Osteoblast (primary cell): ENCODE measurements around the gene PRSS50. TPM values are rescaled to one million over a fixed set of nuclear protein-coding genes. Genes with fewer than 3 reads are reported as not detected.

Experiments used
- DNase-seq: peaks from one replicate; pipeline ENCODE4 v3.0.0; 2011; ENCODE audit warnings: low spot score, mixed read lengths; ENCODE audit not compliant: insufficient read length; ENCODE audit errors: missing footprints
- H2AFZ ChIP-seq: 2 replicates; pipeline ENCODE4 v1.6.0; 2011; ENCODE audit warnings: mild to moderate bottlenecking, low read length
- H3K27ac ChIP-seq: 2 replicates; pipeline ENCODE4 v1.5.1; 2011; ENCODE audit warnings: mild to moderate bottlenecking, low read depth, low read length, moderate library complexity
- H3K27me3 ChIP-seq: 2 replicates; pipeline ENCODE4 v1.6.0; 2012; ENCODE audit warnings: mild to moderate bottlenecking, control low read depth, inconsistent platforms, low read length, moderate library complexity; ENCODE audit not compliant: insufficient read depth
- H3K36me3 ChIP-seq: 2 replicates; pipeline ENCODE4 v1.5.1; 2011; ENCODE audit warnings: mild to moderate bottlenecking, low read length, control low read depth, moderate library complexity; ENCODE audit not compliant: insufficient read depth
- H3K4me1 ChIP-seq: 2 replicates; pipeline ENCODE4 v1.5.1; 2011; ENCODE audit warnings: mild to moderate bottlenecking, low read length, control low read depth, moderate library complexity; ENCODE audit not compliant: insufficient read depth
- H3K4me2 ChIP-seq: 2 replicates; pipeline ENCODE4 v1.6.0; 2011; ENCODE audit warnings: mild to moderate bottlenecking, low read length; ENCODE audit not compliant: insufficient read depth
- H3K4me3 ChIP-seq: fragments of 200-600 bp; sonication (generic); 3 replicates; pipeline ENCODE4 v1.5.1; 2012; ENCODE audit warnings: mild to moderate bottlenecking, low read length, inconsistent platforms; ENCODE audit not compliant: insufficient read depth
- H3K79me2 ChIP-seq: 2 replicates; pipeline ENCODE4 v1.6.0; 2012; ENCODE audit warnings: mild to moderate bottlenecking, low read length, control low read depth, inconsistent platforms; ENCODE audit not compliant: insufficient read depth
- H3K9me3 ChIP-seq: 2 replicates; pipeline ENCODE4 v1.5.1; 2011; ENCODE audit warnings: low read depth, low read length, control low read depth
- H4K20me1 ChIP-seq: 2 replicates; pipeline ENCODE4 v1.6.0; 2012; ENCODE audit warnings: mild to moderate bottlenecking, low read length, control low read depth; ENCODE audit not compliant: insufficient read depth
- CTCF ChIP-seq: IDR thresholded peaks from 2 replicates; pipeline ENCODE4 v1.5.1; 2011; ENCODE audit warnings: mild to moderate bottlenecking, low read depth, low read length, moderate library complexity; ENCODE audit errors: extremely low read depth
- total RNA-seq: library from RNA; depleted of rRNA; stranded (reverse); fragments of >200 nt; gene quantifications from 2 replicates; pipeline ENCODE4 v1.2.3, GENCODE V29; 2012

PRSS50 gene
- total RNA-seq, 1 donor = not detected

- H3K4me1 ChIP-seq = peaks cover 7% of the 10 kb centered on the region
- no peak for TF ChIP-seq CTCF
- no peak overlapping the region for H3K4me2 ChIP-seq
- H3K36me3 ChIP-seq = no peaks in the 10 kb centered on the region
- no peaks in the 10 kb centered on the region for H4K20me1 ChIP-seq
- no peak overlapping the region for H3K27ac ChIP-seq
- no peaks in the 10 kb centered on the region for H3K79me2 ChIP-seq
- no peak for DNase-seq
- no peaks in the 10 kb centered on the region for H3K9me3 ChIP-seq
- H3K4me3 ChIP-seq = no peak overlapping the region
- H3K27me3 ChIP-seq = peaks cover 7% of the 10 kb centered on the region
- no peak overlapping the region for H2AFZ ChIP-seq
Observed at GRCh38 chr3:46694520-46694919, 23.1 kb downstream of the PRSS50 start.

GRCh38 chr3:46693892-46694226 is 23.8 kb downstream of the PRSS50 start:
- peak; percentile 95 for DNase-seq
- Histone ChIP-seq H3K4me3 (peak overlapping the region; percentile 74), H3K4me2 (peak overlapping the region; percentile 67), H2AFZ (peak overlapping the region; percentile 59), H3K36me3 (no peaks in the 10 kb centered on the region), H3K27ac (no peak overlapping the region), H3K9me3 (no peaks in the 10 kb centered on the region), H3K4me1 (peaks cover 7% of the 10 kb centered on the region), H3K79me2 (no peaks in the 10 kb centered on the region), H3K27me3 (peaks cover 7% of the 10 kb centered on the region), H4K20me1 (no peaks in the 10 kb centered on the region)
- no peak for TF ChIP-seq CTCF

- Histone ChIP-seq H3K4me3 (peak within 1 kb of the TSS; percentile 74), H3K27me3 (peaks cover 7% of the 10 kb centered on the region), H3K4me1 (peaks cover 7% of the 10 kb centered on the region), H2AFZ (peak within 1 kb of the TSS; percentile 87), H3K27ac (no peak within 1 kb of the TSS), H3K4me2 (peak within 1 kb of the TSS; percentile 88), H3K79me2 (no peaks in the 10 kb centered on the region), H3K9me3 (no peaks in the 10 kb centered on the region), H4K20me1 (no peaks in the 10 kb centered on the region), H3K36me3 (no peaks in the 10 kb centered on the region)
- TF ChIP-seq CTCF = no peak
- peak; percentile 95 for DNase-seq
Observed at GRCh38 chr3:46693038-46693891, 24.4 kb downstream of the PRSS50 start, which contains the start of gene ALS2CL. TSS of gene ALS2CL (minus strand) at chr3:46693679. CDS start at chr3:46689440, 4,239 bp downstream.

GRCh38 chr3:46692566-46692990 is 25.1 kb downstream of the PRSS50 start:
- no peak overlapping the region for H2AFZ ChIP-seq
- peaks cover 7% of the 10 kb centered on the region for H3K4me1 ChIP-seq
- TF ChIP-seq CTCF = no peak
- H3K27me3 ChIP-seq = peaks cover 7% of the 10 kb centered on the region
- H3K9me3 ChIP-seq = no peaks in the 10 kb centered on the region
- no peak for DNase-seq
- no peak overlapping the region for H3K27ac ChIP-seq
- no peaks in the 10 kb centered on the region for H3K79me2 ChIP-seq
- H3K4me3 ChIP-seq = peak overlapping the region; percentile 74
- H3K4me2 ChIP-seq = peak overlapping the region; percentile 88
- H3K36me3 ChIP-seq = no peaks in the 10 kb centered on the region
- H4K20me1 ChIP-seq = no peaks in the 10 kb centered on the region
